Neural progenitor cell (in vitro differentiated cells): ENCODE results near the gene SLC27A5. TPM values are rescaled to one million over a fixed set of nuclear protein-coding genes. Genes with fewer than 3 reads are reported as not detected.

Source experiments
- DNase-seq: peaks from one replicate; pipeline ENCODE4 v3.0.0-alpha.2; 2016; ENCODE audit warnings: low spot score
- H2AFZ ChIP-seq: fragments of 200-600 bp; sonication (generic); replicated peaks from 2 replicates; pipeline ENCODE4 v1.6.1; 2016; ENCODE audit warnings: antibody characterized with exemption
- H3F3A ChIP-seq: fragments of 200-600 bp; sonication (generic); 2 replicates; pipeline ENCODE4 v1.6.1; 2016; ENCODE audit warnings: antibody characterized with exemption, low read depth
- H3K27ac ChIP-seq: fragments of 200-600 bp; sonication (generic); 2 replicates; pipeline ENCODE4 v1.5.1; 2016; ENCODE audit warnings: mild to moderate bottlenecking
- H3K27me3 ChIP-seq: fragments of 200-600 bp; sonication (generic); 2 replicates; pipeline ENCODE4 v1.6.1; 2016; ENCODE audit warnings: mild to moderate bottlenecking, moderate library complexity
- H3K36me3 ChIP-seq: fragments of 200-600 bp; sonication (generic); 2 replicates; pipeline ENCODE4 v1.5.1; 2016
- H3K4me1 ChIP-seq: fragments of 200-600 bp; sonication (generic); 2 replicates; pipeline ENCODE4 v1.6.1; 2016; ENCODE audit warnings: mixed run types
- H3K4me2 ChIP-seq: fragments of 200-600 bp; sonication (generic); 2 replicates; pipeline ENCODE4 v1.6.1; 2016
- H3K4me3 ChIP-seq: fragments of 200-600 bp; sonication (generic); 2 replicates; pipeline ENCODE4 v1.5.1; 2016
- H3K79me2 ChIP-seq: fragments of 200-600 bp; sonication (generic); 2 replicates; pipeline ENCODE4 v1.6.1; 2016; ENCODE audit warnings: low read depth
- H3K9ac ChIP-seq: fragments of 200-600 bp; sonication (generic); 2 replicates; pipeline ENCODE4 v1.6.1; 2016
- H3K9me3 ChIP-seq: fragments of 200-600 bp; sonication (generic); 2 replicates; pipeline ENCODE4 v1.5.1; 2016; ENCODE audit warnings: low read depth
- H4K20me1 ChIP-seq: fragments of 200-600 bp; sonication (generic); 2 replicates; pipeline ENCODE4 v1.6.1; 2016; ENCODE audit warnings: low read depth
- H3K27ac Mint-ChIP-seq: 3 replicates; pipeline ENCODE4 v1.8.0; 2021; ENCODE audit warnings: mixed read lengths
- H3K27me3 Mint-ChIP-seq: 2 replicates; pipeline ENCODE4 v1.8.0; 2022; ENCODE audit warnings: low read depth, mild to moderate bottlenecking, inconsistent platforms, moderate library complexity, mixed read lengths; ENCODE audit not compliant: insufficient read depth
- H3K36me3 Mint-ChIP-seq: 3 replicates; pipeline ENCODE4 v1.8.0; 2021; ENCODE audit warnings: mixed read lengths
- H3K4me1 Mint-ChIP-seq: 3 replicates; pipeline ENCODE4 v1.8.0; 2021; ENCODE audit warnings: mixed read lengths
- H3K4me3 Mint-ChIP-seq: 3 replicates; pipeline ENCODE4 v1.8.0; 2021; ENCODE audit warnings: mild to moderate bottlenecking, moderate library complexity, mixed read lengths
- H3K9me3 Mint-ChIP-seq: 3 replicates; pipeline ENCODE4 v1.8.0; 2020; ENCODE audit warnings: mixed read lengths
- EZH2 ChIP-seq: fragments of 200-600 bp; sonication (generic); IDR thresholded peaks from 2 replicates; pipeline ENCODE4 v1.6.1; 2017; ENCODE audit warnings: antibody characterized with exemption, mild to moderate bottlenecking, moderate library complexity
- EZH2phosphoT487 ChIP-seq: fragments of 200-600 bp; sonication (generic); IDR thresholded peaks from 2 replicates; pipeline ENCODE4 v1.6.1; 2017; ENCODE audit warnings: antibody characterized with exemption
- total RNA-seq: library from RNA; depleted of rRNA; stranded (reverse); fragments of >200 nt; gene quantifications from 2 replicates; pipeline ENCODE4 v1.2.3, GENCODE V29; 2015; ENCODE audit warnings: low replicate concordance
- TF ChIP-seq, protein P1 (sequence below): fragments of 200-600 bp; sonication (generic); IDR thresholded peaks from 2 replicates; pipeline ENCODE4 v1.5.1; 2017; ENCODE audit warnings: antibody characterized with exemption, mild to moderate bottlenecking

The SLC27A5 gene, protein sequence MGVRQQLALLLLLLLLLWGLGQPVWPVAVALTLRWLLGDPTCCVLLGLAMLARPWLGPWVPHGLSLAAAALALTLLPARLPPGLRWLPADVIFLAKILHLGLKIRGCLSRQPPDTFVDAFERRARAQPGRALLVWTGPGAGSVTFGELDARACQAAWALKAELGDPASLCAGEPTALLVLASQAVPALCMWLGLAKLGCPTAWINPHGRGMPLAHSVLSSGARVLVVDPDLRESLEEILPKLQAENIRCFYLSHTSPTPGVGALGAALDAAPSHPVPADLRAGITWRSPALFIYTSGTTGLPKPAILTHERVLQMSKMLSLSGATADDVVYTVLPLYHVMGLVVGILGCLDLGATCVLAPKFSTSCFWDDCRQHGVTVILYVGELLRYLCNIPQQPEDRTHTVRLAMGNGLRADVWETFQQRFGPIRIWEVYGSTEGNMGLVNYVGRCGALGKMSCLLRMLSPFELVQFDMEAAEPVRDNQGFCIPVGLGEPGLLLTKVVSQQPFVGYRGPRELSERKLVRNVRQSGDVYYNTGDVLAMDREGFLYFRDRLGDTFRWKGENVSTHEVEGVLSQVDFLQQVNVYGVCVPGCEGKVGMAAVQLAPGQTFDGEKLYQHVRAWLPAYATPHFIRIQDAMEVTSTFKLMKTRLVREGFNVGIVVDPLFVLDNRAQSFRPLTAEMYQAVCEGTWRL
- 11.2 and 17.1 TPM in 2 replicates for total RNA-seq

DNA sequence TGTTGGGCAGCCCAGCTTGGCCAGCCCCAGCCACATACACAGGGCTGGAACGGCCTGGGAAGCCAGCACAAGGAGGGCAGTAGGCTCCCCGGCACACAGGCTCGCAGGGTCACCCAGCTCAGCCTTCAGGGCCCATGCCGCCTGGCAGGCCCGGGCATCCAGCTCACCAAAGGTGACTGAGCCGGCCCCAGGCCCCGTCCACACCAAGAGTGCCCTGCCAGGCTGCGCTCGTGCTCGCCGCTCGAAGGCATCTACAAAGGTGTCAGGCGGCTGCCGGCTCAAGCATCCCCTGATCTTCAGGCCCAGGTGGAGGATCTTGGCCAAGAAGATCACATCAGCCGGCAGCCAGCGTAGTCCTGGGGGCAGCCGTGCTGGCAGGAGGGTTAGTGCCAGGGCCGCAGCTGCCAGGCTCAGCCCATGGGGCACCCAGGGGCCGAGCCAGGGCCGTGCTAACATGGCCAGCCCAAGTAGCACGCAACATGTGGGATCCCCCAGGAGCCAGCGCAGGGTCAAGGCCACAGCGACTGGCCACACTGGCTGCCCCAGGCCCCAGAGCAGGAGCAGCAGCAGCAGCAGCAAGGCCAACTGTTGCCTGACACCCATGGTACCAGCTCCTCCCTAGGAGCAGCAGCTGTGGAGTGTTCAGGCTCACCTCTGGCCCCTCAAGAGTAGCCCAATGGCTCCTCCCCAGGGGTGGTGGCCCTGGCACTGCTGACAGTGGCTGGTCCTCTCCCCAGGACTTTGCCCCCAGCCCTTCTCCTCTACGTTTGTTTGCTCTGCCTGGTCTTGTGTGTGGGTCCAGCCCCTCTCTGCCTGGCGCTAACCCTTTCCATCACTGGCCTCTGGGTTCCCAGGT, at the start of gene SLC27A5:
Gene SLC27A5 (minus strand): TSS at position 640 of the 856 bp plus-strand sequence. CDS start 37 bp downstream, at position 603.
- no peak for TF ChIP-seq EZH2phosphoT487
- TF ChIP-seq EZH2: no peak
- TF ChIP-seq, protein P1, sequence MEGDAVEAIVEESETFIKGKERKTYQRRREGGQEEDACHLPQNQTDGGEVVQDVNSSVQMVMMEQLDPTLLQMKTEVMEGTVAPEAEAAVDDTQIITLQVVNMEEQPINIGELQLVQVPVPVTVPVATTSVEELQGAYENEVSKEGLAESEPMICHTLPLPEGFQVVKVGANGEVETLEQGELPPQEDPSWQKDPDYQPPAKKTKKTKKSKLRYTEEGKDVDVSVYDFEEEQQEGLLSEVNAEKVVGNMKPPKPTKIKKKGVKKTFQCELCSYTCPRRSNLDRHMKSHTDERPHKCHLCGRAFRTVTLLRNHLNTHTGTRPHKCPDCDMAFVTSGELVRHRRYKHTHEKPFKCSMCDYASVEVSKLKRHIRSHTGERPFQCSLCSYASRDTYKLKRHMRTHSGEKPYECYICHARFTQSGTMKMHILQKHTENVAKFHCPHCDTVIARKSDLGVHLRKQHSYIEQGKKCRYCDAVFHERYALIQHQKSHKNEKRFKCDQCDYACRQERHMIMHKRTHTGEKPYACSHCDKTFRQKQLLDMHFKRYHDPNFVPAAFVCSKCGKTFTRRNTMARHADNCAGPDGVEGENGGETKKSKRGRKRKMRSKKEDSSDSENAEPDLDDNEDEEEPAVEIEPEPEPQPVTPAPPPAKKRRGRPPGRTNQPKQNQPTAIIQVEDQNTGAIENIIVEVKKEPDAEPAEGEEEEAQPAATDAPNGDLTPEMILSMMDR: no peak
- no peaks in the 10 kb centered on the region for H3K36me3 ChIP-seq
- Mint-ChIP-seq H3K27me3 (peaks cover 5% of the 10 kb centered on the region), H3K4me3 (no peak within 1 kb of the TSS), H3K9me3 (peaks cover 8% of the 10 kb centered on the region), H3K4me1 (peaks cover 10% of the 10 kb centered on the region), H3K27ac (no peak within 1 kb of the TSS), H3K36me3 (peaks cover 18% of the 10 kb centered on the region)
- H2AFZ ChIP-seq: no peak within 1 kb of the TSS
- H3K79me2 ChIP-seq: peaks cover 22% of the 10 kb centered on the region
- H3K9me3 ChIP-seq: no peaks in the 10 kb centered on the region
- peaks cover 5% of the 10 kb centered on the region for H3K4me1 ChIP-seq
- no peak within 1 kb of the TSS for H3K4me3 ChIP-seq
- H3K9ac ChIP-seq: no peak within 1 kb of the TSS
- no peak for DNase-seq
- H3K27me3 ChIP-seq: no peaks in the 10 kb centered on the region
- peaks cover 8% of the 10 kb centered on the region for H4K20me1 ChIP-seq
- no peak within 1 kb of the TSS for H3K27ac ChIP-seq
- H3K4me2 ChIP-seq: no peak within 1 kb of the TSS
- H3F3A ChIP-seq: peaks cover 17% of the 10 kb centered on the region

DNA sequence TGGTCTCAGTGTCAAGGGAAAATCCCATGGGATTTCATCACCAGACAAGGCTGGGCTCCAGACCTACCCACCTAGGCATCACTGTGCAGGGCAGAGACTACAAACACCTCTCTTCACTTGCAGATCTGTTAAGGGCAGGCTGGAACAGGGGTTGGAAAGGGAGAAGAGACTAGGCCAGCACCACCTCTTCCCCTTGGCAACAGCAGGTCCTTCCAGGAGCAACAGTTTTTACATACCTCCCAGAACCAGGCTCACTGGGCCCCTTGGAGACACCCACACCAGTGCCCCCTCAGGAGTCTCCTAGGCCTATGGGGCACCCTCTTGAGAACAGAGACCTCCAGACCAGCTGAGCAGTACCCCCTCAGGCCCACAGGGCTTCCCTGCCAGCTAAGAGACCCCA, 49.1 kb upstream of the SLC27A5 start:
- TF ChIP-seq EZH2: no peak
- TF ChIP-seq, protein P1: no peak
- no peak for TF ChIP-seq EZH2phosphoT487
- H3K79me2 ChIP-seq: peaks cover 37% of the 10 kb centered on the region
- Mint-ChIP-seq H3K4me3 (peak overlapping the region; percentile 98), H3K36me3 (peaks cover 16% of the 10 kb centered on the region), H3K4me1 (peaks cover 29% of the 10 kb centered on the region), H3K27me3 (peaks cover 14% of the 10 kb centered on the region), H3K27ac (no peak overlapping the region), H3K9me3 (no peaks in the 10 kb centered on the region)
- no peaks in the 10 kb centered on the region for H3K9me3 ChIP-seq
- DNase-seq: no peak
- no peak overlapping the region for H3K9ac ChIP-seq
- H3K36me3 ChIP-seq: no peaks in the 10 kb centered on the region
- H4K20me1 ChIP-seq: peaks cover 15% of the 10 kb centered on the region
- no peak overlapping the region for H2AFZ ChIP-seq
- H3K27ac ChIP-seq: no peak overlapping the region
- H3K4me1 ChIP-seq: peaks cover 13% of the 10 kb centered on the region
- no peak overlapping the region for H3K4me3 ChIP-seq
- peaks cover 50% of the 10 kb centered on the region for H3F3A ChIP-seq
- H3K4me2 ChIP-seq: no peak overlapping the region
- H3K27me3 ChIP-seq: peaks cover 22% of the 10 kb centered on the region

DNA sequence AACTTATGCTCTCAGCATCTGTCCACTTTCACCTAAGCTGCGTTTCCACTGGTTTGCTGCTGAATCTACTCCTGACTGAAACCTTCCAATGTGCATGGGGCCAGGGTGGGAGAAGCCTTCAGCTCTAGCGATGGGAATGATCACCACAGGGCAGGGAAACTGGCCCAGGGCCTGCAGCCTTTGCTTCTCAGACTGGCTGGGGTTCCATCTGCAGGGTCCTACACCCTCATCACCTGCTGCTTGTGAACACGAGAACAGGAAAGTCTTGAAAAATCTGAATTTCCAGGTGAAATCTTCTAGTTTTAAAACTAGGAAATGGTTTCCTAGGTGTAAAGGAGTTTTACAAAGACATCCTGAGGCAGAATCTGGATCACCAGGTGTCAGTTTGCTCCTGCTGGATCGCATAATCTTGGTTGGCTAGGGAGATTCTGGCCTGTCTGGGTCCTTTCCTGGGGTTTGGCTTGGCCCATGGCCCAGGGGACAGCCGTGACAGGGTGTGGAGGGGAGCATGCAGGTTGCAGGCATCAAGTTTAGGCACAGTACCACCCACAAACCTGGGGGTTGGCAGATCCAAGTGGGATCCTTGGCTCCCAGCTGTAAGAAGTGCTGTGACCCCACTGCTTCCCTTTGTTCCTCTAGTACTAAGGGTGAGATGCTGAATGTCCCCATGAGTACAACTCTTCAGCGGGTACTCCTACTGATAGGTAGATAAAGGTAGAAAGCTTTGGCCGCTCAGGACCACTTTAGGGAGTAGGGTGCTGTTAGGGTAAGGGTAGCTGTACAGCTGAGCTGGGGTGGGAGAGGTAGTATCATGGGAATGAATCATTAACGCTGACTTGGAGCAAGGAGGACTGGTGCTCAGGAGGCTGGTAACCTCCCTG, 48.5 kb upstream of the SLC27A5 start:
- DNase-seq: no peak
- peak overlapping the region; percentile 98 for H3K4me3 Mint-ChIP-seq
- Histone ChIP-seq H3K79me2 (peaks cover 37% of the 10 kb centered on the region), H3K36me3 (no peaks in the 10 kb centered on the region), H3K27ac (no peak overlapping the region), H3K4me3 (peak overlapping the region; percentile 65), H2AFZ (no peak overlapping the region), H3F3A (peaks cover 56% of the 10 kb centered on the region), H3K4me2 (peak overlapping the region; percentile 79), H3K4me1 (peaks cover 17% of the 10 kb centered on the region), H4K20me1 (peaks cover 15% of the 10 kb centered on the region), H3K9ac (no peak overlapping the region), H3K9me3 (no peaks in the 10 kb centered on the region), H3K27me3 (peaks cover 22% of the 10 kb centered on the region)
- peaks cover 16% of the 10 kb centered on the region for H3K36me3 Mint-ChIP-seq
- H3K9me3 Mint-ChIP-seq: no peaks in the 10 kb centered on the region
- H3K27me3 Mint-ChIP-seq: peaks cover 16% of the 10 kb centered on the region
- peaks cover 32% of the 10 kb centered on the region for H3K4me1 Mint-ChIP-seq
- TF ChIP-seq EZH2phosphoT487 (no peak), EZH2 (no peak)
- TF ChIP-seq, protein P1: no peak
- H3K27ac Mint-ChIP-seq: peak overlapping the region; percentile 79
